NT2/D1 (cell line): ENCODE measurements around the gene JMJD4.

Experiments used
- DNase-seq: peaks from one replicate; pipeline ENCODE4 v3.0.0-alpha.2; 2011; ENCODE audit warnings: low read depth, low spot score
- H3K27me3 ChIP-seq: 2 replicates; pipeline ENCODE4 v1.6.0; 2011; ENCODE audit warnings: mild to moderate bottlenecking; ENCODE audit not compliant: insufficient read length, insufficient read depth
- H3K36me3 ChIP-seq: 2 replicates; pipeline ENCODE4 v1.6.1; 2011; ENCODE audit warnings: mild to moderate bottlenecking, low read length, mixed read lengths; ENCODE audit not compliant: insufficient read depth, insufficient read length
- H3K4me1 ChIP-seq: 2 replicates; pipeline ENCODE4 v1.5.1; 2011; ENCODE audit not compliant: insufficient read depth, insufficient read length
- H3K4me3 ChIP-seq: 2 replicates; pipeline ENCODE4 v1.5.1; 2011; ENCODE audit warnings: low read depth; ENCODE audit not compliant: insufficient read length
- H3K9ac ChIP-seq: 2 replicates; pipeline ENCODE4 v1.6.0; 2011; ENCODE audit warnings: low read depth; ENCODE audit not compliant: insufficient read length
- H3K9me3 ChIP-seq: 2 replicates; pipeline ENCODE4 v1.5.1; 2011; ENCODE audit warnings: mild to moderate bottlenecking, low read length; ENCODE audit not compliant: insufficient read depth
- SUZ12 ChIP-seq: IDR thresholded peaks from 2 replicates; pipeline ENCODE4 v1.6.1; 2011; ENCODE audit not compliant: insufficient read length, insufficient read depth; ENCODE audit errors: extremely low read depth
- YY1 ChIP-seq: IDR thresholded peaks from 2 replicates; pipeline ENCODE4 v1.6.1; 2011; ENCODE audit not compliant: insufficient read length, insufficient read depth
- ZNF274 ChIP-seq: IDR thresholded peaks from 2 replicates; pipeline ENCODE4 v1.6.1; 2011; ENCODE audit warnings: mild to moderate bottlenecking, low read depth, low read length

JMJD4 gene

GRCh38 chr1:227757781-227758180, 22.7 kb upstream of the JMJD4 start:
- DNase-seq = no peak
- Histone ChIP-seq H3K4me3 (no peak overlapping the region), H3K27me3 (no peaks in the 10 kb centered on the region), H3K9ac (no peak overlapping the region), H3K9me3 (no peaks in the 10 kb centered on the region), H3K4me1 (peaks cover 12% of the 10 kb centered on the region), H3K36me3 (peaks cover 93% of the 10 kb centered on the region)
- no peak for TF ChIP-seq YY1

GRCh38 chr1:227756172-227756959, 21.3 kb upstream of the JMJD4 start:
- Histone ChIP-seq H3K9me3 (no peaks in the 10 kb centered on the region), H3K4me3 (no peak overlapping the region), H3K4me1 (peaks cover 10% of the 10 kb centered on the region), H3K36me3 (peaks cover 88% of the 10 kb centered on the region), H3K9ac (no peak overlapping the region), H3K27me3 (no peaks in the 10 kb centered on the region)
- TF ChIP-seq ZNF274 (no peak), YY1 (no peak), SUZ12 (no peak)
- no peak for DNase-seq

GRCh38 chr1:227754958-227755357, 19.9 kb upstream of the JMJD4 start:
- H3K4me3 ChIP-seq = no peak overlapping the region
- H3K4me1 ChIP-seq = peaks cover 10% of the 10 kb centered on the region
- H3K36me3 ChIP-seq = peaks cover 89% of the 10 kb centered on the region
- no peak for DNase-seq
- H3K27me3 ChIP-seq = no peaks in the 10 kb centered on the region
- no peaks in the 10 kb centered on the region for H3K9me3 ChIP-seq
- no peak overlapping the region for H3K9ac ChIP-seq
- TF ChIP-seq SUZ12 (no peak), ZNF274 (no peak), YY1 (no peak)

- no peak for DNase-seq
- Histone ChIP-seq H3K9ac (no peak overlapping the region), H3K9me3 (no peaks in the 10 kb centered on the region), H3K4me3 (no peak overlapping the region), H3K4me1 (peaks cover 8% of the 10 kb centered on the region), H3K36me3 (peaks cover 87% of the 10 kb centered on the region), H3K27me3 (no peaks in the 10 kb centered on the region)
- TF ChIP-seq YY1 (no peak), ZNF274 (no peak), SUZ12 (no peak)
Measured at GRCh38 chr1:227753999-227754711, 19.1 kb upstream of the JMJD4 start.

GRCh38 chr1:227749916-227750710, 15.0 kb upstream of the JMJD4 start:
- Histone ChIP-seq H3K9me3 (no peaks in the 10 kb centered on the region), H3K9ac (no peak overlapping the region), H3K4me3 (no peak overlapping the region), H3K4me1 (no peaks in the 10 kb centered on the region), H3K36me3 (peaks cover 88% of the 10 kb centered on the region), H3K27me3 (no peaks in the 10 kb centered on the region)
- DNase-seq = no peak
- TF ChIP-seq YY1 (no peak), SUZ12 (no peak), ZNF274 (no peak)

GRCh38 chr1:227749225-227749624, 14.1 kb upstream of the JMJD4 start:
- Histone ChIP-seq H3K9me3 (no peaks in the 10 kb centered on the region), H3K36me3 (peaks cover 84% of the 10 kb centered on the region), H3K4me3 (no peak overlapping the region), H3K27me3 (no peaks in the 10 kb centered on the region), H3K4me1 (no peaks in the 10 kb centered on the region), H3K9ac (no peak overlapping the region)
- no peak for TF ChIP-seq SUZ12
- TF ChIP-seq YY1 = no peak
- TF ChIP-seq ZNF274 = no peak
- no peak for DNase-seq

GRCh38 chr1:227748496-227749182, 13.5 kb upstream of the JMJD4 start:
- H3K36me3 ChIP-seq = peaks cover 83% of the 10 kb centered on the region
- TF ChIP-seq ZNF274 (no peak), SUZ12 (no peak), YY1 (no peak)
- H3K4me3 ChIP-seq = no peak overlapping the region
- H3K27me3 ChIP-seq = no peaks in the 10 kb centered on the region
- H3K4me1 ChIP-seq = no peaks in the 10 kb centered on the region
- no peaks in the 10 kb centered on the region for H3K9me3 ChIP-seq
- H3K9ac ChIP-seq = no peak overlapping the region
- DNase-seq = no peak
